SKM-1 (cell line): ENCODE data around the gene DAPP1.

ENCODE experiments used
- DNase-seq: peaks from one replicate; lab custom pipeline; 2025; ENCODE audit not compliant: unreplicated experiment; lab: John Stamatoyannopoulos, UW

Gene DAPP1

GRCh38 chr4:99853190-99853589 is 36.6 kb downstream of the DAPP1 start:
- DNase-seq = no peak

- no peak for DNase-seq
Measured at GRCh38 chr4:99853999-99854398, 37.4 kb downstream of the DAPP1 start.

GRCh38 chr4:99855678-99856077 is 39.1 kb downstream of the DAPP1 start:
- DNase-seq = peak; percentile 89

- peak; percentile 93 for DNase-seq
Measured at GRCh38 chr4:99856166-99856565, 39.5 kb downstream of the DAPP1 start.

GRCh38 chr4:99857307-99857706 is 40.7 kb downstream of the DAPP1 start:
- DNase-seq = peak; percentile 82

- DNase-seq = no peak
Measured at GRCh38 chr4:99859618-99860017, 43.0 kb downstream of the DAPP1 start.

GRCh38 chr4:99860521-99860920 is 43.9 kb downstream of the DAPP1 start:
- no peak for DNase-seq

- DNase-seq = peak; percentile 38
Measured at GRCh38 chr4:99861120-99861905, 44.7 kb downstream of the DAPP1 start.

GRCh38 chr4:99863804-99864203 is 47.2 kb downstream of the DAPP1 start:
- no peak for DNase-seq

GRCh38 chr4:99868126-99868596 is 51.5 kb downstream of the DAPP1 start:
- no peak for DNase-seq

GRCh38 chr4:99872570-99872969 is 55.9 kb downstream of the DAPP1 start:
- DNase-seq = no peak

GRCh38 chr4:99875071-99875470 is 58.4 kb downstream of the DAPP1 start:
- DNase-seq = no peak

- no peak for DNase-seq
Measured at GRCh38 chr4:99876946-99877345, 60.3 kb downstream of the DAPP1 start.

- no peak for DNase-seq
Measured at GRCh38 chr4:99878604-99879003, 62.0 kb downstream of the DAPP1 start.

GRCh38 chr4:99879458-99879857 is 62.8 kb downstream of the DAPP1 start:
- no peak for DNase-seq

GRCh38 chr4:99885063-99885664 is 68.5 kb downstream of the DAPP1 start:
- no peak for DNase-seq

GRCh38 chr4:99885687-99886086 is 69.1 kb downstream of the DAPP1 start:
- no peak for DNase-seq

GRCh38 chr4:99886146-99886545 is 69.5 kb downstream of the DAPP1 start:
- DNase-seq = no peak

- no peak for DNase-seq
Measured at GRCh38 chr4:99887837-99888236, 71.2 kb downstream of the DAPP1 start.

GRCh38 chr4:99891351-99891750 is 74.7 kb downstream of the DAPP1 start:
- DNase-seq = no peak

- DNase-seq = no peak
Measured at GRCh38 chr4:99893029-99893428, 76.4 kb downstream of the DAPP1 start.

- no peak for DNase-seq
Measured at GRCh38 chr4:99893839-99894160, 77.2 kb downstream of the DAPP1 start.
